Muscle of leg (tissue), 11 donors: ENCODE results near the gene PLA2G6. TPM values are rescaled to one million over a fixed set of nuclear protein-coding genes. Genes with fewer than 3 reads are reported as not detected.

Experiments used
- DNase-seq: peaks from one replicate; pipeline ENCODE4 v3.0.0; 2013
- H3K27ac ChIP-seq: one replicate; pipeline ENCODE4 v1.5.1; 2013; ENCODE audit warnings: mild to moderate bottlenecking, low read length, control low read depth
- H3K27me3 ChIP-seq: one replicate; pipeline ENCODE4 v1.6.1; 2013; ENCODE audit warnings: low read length; ENCODE audit not compliant: control insufficient read depth, insufficient read depth
- H3K36me3 ChIP-seq: one replicate; pipeline ENCODE4 v1.6.1; 2013; ENCODE audit warnings: low read length; ENCODE audit not compliant: control insufficient read depth, insufficient read depth
- H3K4me1 ChIP-seq: one replicate; pipeline ENCODE4 v1.6.1; 2013; ENCODE audit warnings: low read length; ENCODE audit not compliant: control insufficient read depth, insufficient read depth
- H3K4me3 ChIP-seq: one replicate; pipeline ENCODE4 v1.5.1; 2013; ENCODE audit warnings: low read length, control low read depth
- H3K9me3 ChIP-seq: replicated peaks from 2 replicates; pipeline ENCODE4 v1.6.1; 2013; ENCODE audit warnings: low read depth, low read length; ENCODE audit not compliant: control insufficient read depth
- WGBS: methylation state at CpG from one replicate; pipeline ENCODE4 v1.1.5; 2013; ENCODE audit warnings: missing lambda C conversion rate; ENCODE audit not compliant: insufficient coverage; 5-methylcytosine and 5-hydroxymethylcytosine counted together
- polyA plus RNA-seq, 8 donors: library from polyadenylated mRNA; unstranded; fragments of 120-200 nt; gene quantifications; one replicate each; pipeline versions ENCODE4 v1.2.1 to v1.2.3, GENCODE V29; 2013; ENCODE audit warnings: inconsistent platforms in 1 of 8, low replicate concordance in 1 of 8; ENCODE audit not compliant: insufficient read length in 8 of 8, insufficient read depth in 1 of 8
- total RNA-seq: library from RNA; stranded (reverse); fragments of 120-200 nt; gene quantifications from one replicate; pipeline ENCODE4 v1.2.4, GENCODE V29; 2013

The PLA2G6 gene
- total and polyA plus RNA-seq, 9 donors = 6.3 to 14.2 (median 10.1) TPM

- Histone ChIP-seq H3K27ac (no peak overlapping the region), H3K27me3 (no peaks in the 10 kb centered on the region), H3K4me1 (peaks cover 21% of the 10 kb centered on the region), H3K4me3 (no peak overlapping the region), H3K36me3 (no peaks in the 10 kb centered on the region), H3K9me3 (no peaks in the 10 kb centered on the region)
- WGBS = 79% methylated on average over 4 of the region's 8 CpGs
- DNase-seq = no peak
These were observed 78.0 kb downstream of the PLA2G6 start for GRCh38 chr22:38103641-38104040.

- Histone ChIP-seq H3K27me3 (peaks cover 15% of the 10 kb centered on the region), H3K27ac (no peak overlapping the region), H3K4me1 (peaks cover 12% of the 10 kb centered on the region), H3K9me3 (no peaks in the 10 kb centered on the region), H3K4me3 (no peak overlapping the region), H3K36me3 (no peaks in the 10 kb centered on the region)
- WGBS = 43% methylated on average over 4 of the region's 9 CpGs
- peak; percentile 59 for DNase-seq
These were observed 83.0 kb downstream of the PLA2G6 start for GRCh38 chr22:38098410-38099249.

- Histone ChIP-seq H3K27ac (no peak overlapping the region), H3K4me1 (peaks cover 12% of the 10 kb centered on the region), H3K4me3 (no peak overlapping the region), H3K27me3 (peaks cover 15% of the 10 kb centered on the region), H3K9me3 (no peaks in the 10 kb centered on the region), H3K36me3 (no peaks in the 10 kb centered on the region)
- WGBS = 15% methylated on average over 11 of the region's 32 CpGs
- DNase-seq = no peak
These were observed 83.8 kb downstream of the PLA2G6 start for GRCh38 chr22:38097557-38098409.

GRCh38 chr22:38097058-38097457 is 84.6 kb downstream of the PLA2G6 start:
- no peaks in the 10 kb centered on the region for H3K9me3 ChIP-seq
- H3K27ac ChIP-seq = no peak overlapping the region
- no peak for DNase-seq
- H3K36me3 ChIP-seq = no peaks in the 10 kb centered on the region
- peaks cover 15% of the 10 kb centered on the region for H3K27me3 ChIP-seq
- H3K4me3 ChIP-seq = no peak overlapping the region
- WGBS = 42% methylated on average over 7 of the region's 15 CpGs
- peaks cover 12% of the 10 kb centered on the region for H3K4me1 ChIP-seq

GRCh38 chr22:38089474-38089851 is 92.2 kb downstream of the PLA2G6 start:
- Histone ChIP-seq H3K36me3 (peaks cover 11% of the 10 kb centered on the region), H3K27me3 (peaks cover 19% of the 10 kb centered on the region), H3K27ac (no peak overlapping the region), H3K9me3 (no peaks in the 10 kb centered on the region), H3K4me3 (no peak overlapping the region), H3K4me1 (peaks cover 5% of the 10 kb centered on the region)
- WGBS = 7% methylated on average over 32 of the region's 34 CpGs
- DNase-seq = no peak

- no peaks in the 10 kb centered on the region for H3K9me3 ChIP-seq
- peaks cover 11% of the 10 kb centered on the region for H3K36me3 ChIP-seq
- 11% methylated on average over 52 of the region's 85 CpGs for whole genome bisulfite sequencing
- H3K4me1 ChIP-seq = peaks cover 5% of the 10 kb centered on the region
- H3K27me3 ChIP-seq = peaks cover 22% of the 10 kb centered on the region
- H3K27ac ChIP-seq = no peak overlapping the region
- no peak overlapping the region for H3K4me3 ChIP-seq
- no peak for DNase-seq
These were observed 92.8 kb downstream of the PLA2G6 start for GRCh38 chr22:38088629-38089473.

GRCh38 chr22:38087855-38088254 is 93.8 kb downstream of the PLA2G6 start:
- Histone ChIP-seq H3K36me3 (peaks cover 11% of the 10 kb centered on the region), H3K4me3 (no peak overlapping the region), H3K27me3 (peaks cover 32% of the 10 kb centered on the region), H3K27ac (no peak overlapping the region), H3K4me1 (peaks cover 5% of the 10 kb centered on the region), H3K9me3 (no peaks in the 10 kb centered on the region)
- no peak for DNase-seq
- 84% methylated on average over 11 of the region's 12 CpGs for WGBS

- peaks cover 13% of the 10 kb centered on the region for H3K4me1 ChIP-seq
- H3K36me3 ChIP-seq = peaks cover 11% of the 10 kb centered on the region
- H3K27ac ChIP-seq = no peak overlapping the region
- H3K4me3 ChIP-seq = no peak overlapping the region
- no peaks in the 10 kb centered on the region for H3K9me3 ChIP-seq
- WGBS = 73% methylated on average over 6 of the region's 13 CpGs
- peaks cover 41% of the 10 kb centered on the region for H3K27me3 ChIP-seq
- DNase-seq = no peak
These were observed 94.7 kb downstream of the PLA2G6 start for GRCh38 chr22:38086942-38087341.

- WGBS = 73% methylated on average over 22 of the region's 25 CpGs
These were observed 95.4 kb downstream of the PLA2G6 start for GRCh38 chr22:38086001-38086845.

More at GRCh38 chr22:38086001-38086845, 95.4 kb downstream of the PLA2G6 start:
- no peak overlapping the region for H3K4me3 ChIP-seq
- DNase-seq = no peak
- H3K36me3 ChIP-seq = peaks cover 11% of the 10 kb centered on the region
- no peaks in the 10 kb centered on the region for H3K9me3 ChIP-seq
- H3K27ac ChIP-seq = no peak overlapping the region
- peaks cover 46% of the 10 kb centered on the region for H3K27me3 ChIP-seq
- peaks cover 18% of the 10 kb centered on the region for H3K4me1 ChIP-seq
